DMS 273 treated with DMSO at 0.1 percent for 48 hours (cell line): ENCODE data around the gene SIGLEC5.

Source experiments
- DNase-seq: peaks from one replicate; lab custom pipeline; 2025; lab: John Stamatoyannopoulos, UW

The SIGLEC5 gene

DNA sequence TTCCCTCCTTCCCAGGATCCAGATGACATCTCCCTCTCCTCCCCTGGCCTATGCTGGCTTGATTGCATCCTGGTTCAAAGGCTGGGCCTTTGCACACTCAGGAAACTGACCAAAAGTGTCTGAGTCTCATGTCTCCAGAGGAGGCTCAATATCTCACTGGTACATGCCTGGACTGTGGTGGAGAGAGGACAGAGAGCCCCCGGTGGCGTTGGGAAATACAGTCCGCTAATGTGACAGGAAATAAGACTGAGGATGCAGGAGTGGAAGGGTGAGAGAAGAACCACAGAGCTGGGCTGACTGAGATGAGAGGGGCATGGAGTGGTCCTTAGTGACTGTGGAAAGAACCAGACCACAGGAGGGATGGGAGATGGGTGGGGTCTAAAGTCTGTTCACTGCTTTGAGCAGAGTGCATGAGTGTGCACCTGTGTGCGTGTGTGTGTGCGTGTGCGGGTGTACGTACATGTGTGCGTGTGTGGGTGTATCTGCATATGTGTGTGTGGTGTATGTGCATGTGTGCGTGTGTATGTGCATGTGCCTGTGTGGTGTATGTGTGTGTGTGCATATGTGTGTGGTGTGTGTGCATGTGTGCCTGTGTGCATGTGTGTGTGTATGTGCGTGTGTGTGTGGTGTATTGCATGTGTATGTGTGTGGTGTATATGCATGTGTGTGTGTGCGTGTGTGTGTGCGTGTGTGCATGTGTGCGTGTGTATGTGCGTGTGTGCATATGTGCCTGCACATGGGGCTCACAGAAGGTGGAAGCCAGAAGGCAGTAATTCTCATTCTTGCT lies 1.9 kb downstream of the SIGLEC5 start:
- DNase-seq, result no peak

GRCh38 chr19:51627491-51628138 lies 2.6 kb downstream of the SIGLEC5 start:
- DNase-seq, result no peak

DNA sequence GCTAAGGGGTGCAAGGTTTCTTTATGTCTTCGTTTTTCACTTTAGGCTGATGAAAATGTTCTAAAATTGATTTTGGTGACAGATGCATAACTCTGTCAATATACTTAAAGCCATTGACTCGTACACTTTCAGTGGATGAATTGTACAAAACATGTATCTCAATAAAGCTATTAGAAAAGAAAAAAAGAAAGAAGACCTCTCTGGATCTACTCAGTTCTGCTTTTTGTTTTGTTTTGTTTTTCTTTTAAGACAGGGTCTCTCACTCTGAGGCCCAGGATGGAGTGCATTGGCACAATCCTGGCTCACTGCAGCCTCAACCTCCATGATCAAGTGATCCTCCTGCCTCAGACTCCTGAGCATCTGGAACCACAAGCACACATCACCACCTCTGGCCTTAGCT lies 3.5 kb downstream of the SIGLEC5 start:
- DNase-seq, result no peak

GRCh38 chr19:51621178-51621577 lies 9.0 kb downstream of the SIGLEC5 start:
- no peak for DNase-seq

- no peak for DNase-seq
Observed at GRCh38 chr19:51615991-51616390, 14.2 kb downstream of the SIGLEC5 start.

DNA sequence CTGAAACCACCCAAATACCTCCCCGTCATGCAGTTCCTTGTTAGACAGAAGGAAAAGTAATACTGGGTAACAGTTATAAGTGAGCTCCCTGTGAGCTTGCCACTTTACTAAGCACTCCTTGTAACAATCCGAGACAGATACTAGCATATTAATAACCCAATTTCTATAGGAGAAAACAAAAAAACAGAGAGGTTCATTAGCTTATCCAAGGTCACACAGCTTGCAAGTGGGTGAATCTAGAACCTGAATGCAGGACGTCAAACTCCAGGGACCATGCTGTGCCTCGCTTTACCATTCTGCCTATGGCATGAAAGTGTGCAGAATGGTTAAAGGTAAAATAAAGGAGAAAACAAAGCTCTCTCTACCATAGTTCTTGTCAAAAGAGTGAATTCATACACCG lies 15.4 kb downstream of the SIGLEC5 start:
- no peak for DNase-seq

DNA sequence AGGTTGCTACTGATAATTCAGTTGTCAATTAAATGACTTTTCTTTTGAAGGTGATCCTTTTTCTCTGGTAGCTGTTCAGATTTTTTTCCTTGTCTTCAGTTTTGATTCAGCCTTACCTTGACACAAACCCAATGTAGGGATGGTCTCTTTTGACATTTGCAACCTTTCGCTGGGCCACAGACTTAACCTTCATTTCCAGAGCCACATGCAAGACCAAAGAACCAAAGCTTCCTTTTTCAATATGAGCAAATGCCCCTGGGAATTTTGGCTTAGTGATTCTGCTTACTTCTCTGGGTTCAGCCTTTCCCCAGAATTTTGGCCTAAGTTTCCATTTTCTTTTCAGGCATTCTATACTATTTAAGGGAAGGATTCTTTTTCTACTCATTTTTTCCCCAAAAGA lies 19.6 kb downstream of the SIGLEC5 start:
- no peak for DNase-seq

GRCh38 chr19:51607920-51608562 lies 22.2 kb downstream of the SIGLEC5 start:
- DNase-seq, result no peak

GRCh38 chr19:51607077-51607476 lies 23.1 kb downstream of the SIGLEC5 start:
- no peak for DNase-seq

DNA sequence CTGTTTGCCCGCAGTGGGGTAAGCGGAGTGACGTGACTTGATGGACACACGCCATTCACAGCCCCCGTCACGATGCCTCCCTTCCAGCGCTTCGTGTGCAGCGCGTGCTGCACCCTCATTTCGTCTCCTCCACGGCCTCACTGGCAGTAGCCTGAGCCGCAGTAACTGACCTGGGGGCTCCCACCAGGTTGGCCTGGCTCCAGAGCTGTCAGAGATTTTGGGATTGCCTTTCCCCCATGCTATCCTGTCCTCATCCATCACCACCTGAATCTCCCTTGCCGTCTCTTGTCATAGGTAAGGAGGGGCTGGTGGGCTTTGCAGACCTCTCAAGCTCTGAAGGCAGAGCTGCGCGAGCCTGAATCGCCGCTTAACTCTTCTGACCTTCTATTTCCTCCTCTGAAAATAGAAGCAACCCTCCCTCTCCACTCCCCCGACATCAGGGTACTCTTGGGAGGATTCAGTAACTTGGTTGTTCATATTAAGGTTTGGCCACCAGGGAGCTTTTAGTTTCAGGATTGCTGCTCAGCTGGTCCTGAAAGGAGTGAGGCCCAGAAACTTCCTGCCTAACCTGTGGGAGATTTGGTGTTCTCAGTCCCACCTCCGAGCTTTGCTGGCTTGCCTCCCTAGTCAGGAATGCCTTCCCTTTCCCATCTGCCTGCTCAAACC lies 27.9 kb downstream of the SIGLEC5 start:
- DNase-seq, result no peak

- DNase-seq, result no peak
Observed at GRCh38 chr19:51600940-51601580, 29.1 kb downstream of the SIGLEC5 start.

GRCh38 chr19:51599084-51599483 lies 31.1 kb downstream of the SIGLEC5 start:
- DNase-seq, result no peak

DNA sequence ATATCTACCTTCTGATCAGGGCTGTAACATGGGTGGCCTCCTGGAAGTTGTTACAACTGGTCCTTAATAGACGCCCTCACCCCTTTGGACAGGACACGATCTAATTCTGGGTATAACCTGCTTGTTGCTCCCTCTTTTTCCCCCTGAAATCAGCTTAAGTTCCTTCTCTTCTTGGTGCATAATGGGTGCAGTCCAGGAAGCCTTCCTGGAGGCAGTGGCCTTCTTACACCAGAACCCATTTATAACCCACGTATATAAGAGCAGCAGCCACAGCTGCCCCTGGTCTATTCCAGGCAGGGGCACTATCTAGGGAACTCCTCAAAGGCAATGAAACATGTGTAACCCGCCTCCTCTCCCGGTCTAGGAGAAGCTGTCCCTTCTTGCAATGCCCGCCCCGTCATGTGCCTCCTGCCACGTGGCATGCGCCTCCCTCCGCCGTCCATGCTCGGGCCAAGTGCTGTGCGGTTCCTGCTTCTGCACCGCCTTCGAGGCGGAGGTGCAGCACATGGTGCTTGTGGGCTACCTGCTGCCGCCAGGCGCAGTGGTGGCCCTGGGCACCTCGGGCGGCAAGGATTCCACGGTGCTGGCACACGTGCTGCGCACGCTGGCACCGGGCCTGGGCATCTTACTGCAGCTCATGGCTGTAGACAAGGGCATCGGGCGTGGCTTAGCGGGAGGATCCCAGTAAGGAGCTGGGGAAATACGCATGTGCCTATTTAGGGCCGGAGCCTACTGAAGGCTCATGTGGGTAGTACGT lies 31.9 kb downstream of the SIGLEC5 start:
- no peak for DNase-seq

GRCh38 chr19:51595190-51596175 lies 34.7 kb downstream of the SIGLEC5 start:
- no peak for DNase-seq

- DNase-seq, result no peak
Observed at GRCh38 chr19:51594774-51595109, 35.5 kb downstream of the SIGLEC5 start.

DNA sequence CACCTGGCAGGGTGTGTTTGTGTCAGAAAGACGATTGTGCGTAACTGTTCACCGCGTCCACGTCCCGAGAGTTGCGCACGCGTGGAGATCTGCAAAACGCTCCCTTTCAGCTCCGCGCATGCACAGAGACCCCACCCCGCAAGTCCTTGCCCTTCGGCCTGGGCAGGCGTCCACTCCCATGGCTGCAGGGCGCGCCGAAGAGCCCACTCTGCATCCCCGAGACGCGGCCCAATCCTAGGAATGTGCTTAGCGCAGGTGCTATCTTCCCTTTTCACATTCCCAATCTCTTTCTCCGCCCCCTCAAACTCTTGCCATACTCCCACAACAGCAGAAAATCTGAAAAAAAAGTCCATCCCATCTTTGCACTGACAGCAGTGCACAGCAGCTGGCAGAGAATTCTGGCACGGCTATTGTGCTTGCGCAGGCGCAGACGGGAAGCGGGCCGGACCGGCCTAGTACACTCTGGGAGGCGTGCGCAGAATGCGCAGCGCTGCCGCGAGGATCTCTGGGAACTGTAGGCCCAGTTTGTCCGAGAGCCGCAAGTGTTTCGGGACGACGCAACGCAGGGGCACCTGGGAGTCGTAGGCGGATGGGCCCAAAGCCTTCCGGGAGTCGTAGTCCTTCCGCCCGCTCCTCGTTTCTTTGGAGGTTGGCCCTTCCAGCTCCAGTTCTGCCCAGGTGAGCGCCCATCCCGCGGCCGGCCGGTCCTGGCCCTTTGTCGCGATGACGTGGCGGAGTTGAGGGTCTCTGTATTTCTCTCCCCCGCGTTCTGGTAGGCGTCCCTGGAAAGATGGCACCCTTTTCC lies 36.0 kb downstream of the SIGLEC5 start:
- peak; percentile 90 for DNase-seq

- DNase-seq, result no peak
Observed at GRCh38 chr19:51593138-51593890, 36.9 kb downstream of the SIGLEC5 start.

- DNase-seq, result no peak
Observed at GRCh38 chr19:51592521-51592920, 37.7 kb downstream of the SIGLEC5 start.

- DNase-seq, result no peak
Observed at GRCh38 chr19:51590441-51590840, 39.8 kb downstream of the SIGLEC5 start.
